Measurements from ENCODE around the gene PJA2.

DNA sequence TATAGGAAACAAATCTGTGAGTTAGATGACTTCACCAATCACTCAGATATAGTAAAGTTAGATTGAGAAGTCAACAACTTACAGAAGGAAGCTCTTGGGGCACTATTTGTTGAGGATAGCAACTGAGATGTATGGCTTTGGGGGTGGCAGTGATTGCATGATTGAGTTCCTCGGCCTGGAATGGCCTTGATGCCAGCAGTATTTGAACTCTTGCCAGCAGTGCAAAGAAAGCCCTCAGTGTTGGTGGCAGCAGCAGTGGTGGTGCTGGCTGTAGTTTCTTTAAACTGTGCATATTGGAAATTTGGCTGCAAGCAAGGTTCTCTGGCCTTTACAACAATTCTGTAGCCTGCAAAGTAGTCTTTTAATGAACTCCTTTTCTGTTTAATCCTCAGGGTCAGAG is 41.4 kb upstream of the PJA2 start:
- TF ChIP-seq POLR2A (IDR thresholded peaks at IDR 0.05): no peak
- TF ChIP-seq, protein P1, sequence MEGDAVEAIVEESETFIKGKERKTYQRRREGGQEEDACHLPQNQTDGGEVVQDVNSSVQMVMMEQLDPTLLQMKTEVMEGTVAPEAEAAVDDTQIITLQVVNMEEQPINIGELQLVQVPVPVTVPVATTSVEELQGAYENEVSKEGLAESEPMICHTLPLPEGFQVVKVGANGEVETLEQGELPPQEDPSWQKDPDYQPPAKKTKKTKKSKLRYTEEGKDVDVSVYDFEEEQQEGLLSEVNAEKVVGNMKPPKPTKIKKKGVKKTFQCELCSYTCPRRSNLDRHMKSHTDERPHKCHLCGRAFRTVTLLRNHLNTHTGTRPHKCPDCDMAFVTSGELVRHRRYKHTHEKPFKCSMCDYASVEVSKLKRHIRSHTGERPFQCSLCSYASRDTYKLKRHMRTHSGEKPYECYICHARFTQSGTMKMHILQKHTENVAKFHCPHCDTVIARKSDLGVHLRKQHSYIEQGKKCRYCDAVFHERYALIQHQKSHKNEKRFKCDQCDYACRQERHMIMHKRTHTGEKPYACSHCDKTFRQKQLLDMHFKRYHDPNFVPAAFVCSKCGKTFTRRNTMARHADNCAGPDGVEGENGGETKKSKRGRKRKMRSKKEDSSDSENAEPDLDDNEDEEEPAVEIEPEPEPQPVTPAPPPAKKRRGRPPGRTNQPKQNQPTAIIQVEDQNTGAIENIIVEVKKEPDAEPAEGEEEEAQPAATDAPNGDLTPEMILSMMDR (IDR thresholded peaks at IDR 0.05): no peak

Data from tibial nerve (tissue), 3 donors.